OCI-LY7 (cell line): ENCODE measurements around the gene SLC4A4.

Experiments used
- CTCF ChIP-seq: fragments of 200-600 bp; sonication (generic); conservative IDR thresholded peaks from 2 replicates; pipeline ENCODE4 v1.5.1; 2014; ENCODE audit warnings: mild to moderate bottlenecking, antibody characterized with exemption, low read length, moderate library complexity, mixed read lengths
- EZH2phosphoT487 ChIP-seq: fragments of 200-600 bp; sonication (generic); IDR thresholded peaks from 2 replicates; pipeline ENCODE4 v1.6.1; 2018; ENCODE audit warnings: low read depth, borderline replicate concordance, mild to moderate bottlenecking, mixed run types, antibody characterized with exemption, low read length, moderate library complexity, mixed read lengths

- TF ChIP-seq CTCF, result no peak
- TF ChIP-seq EZH2phosphoT487, result no peak
These were observed 231.7 kb downstream of the SLC4A4 start for GRCh38 chr4:71570492-71570891.
